Common myeloid progenitor, CD34-positive (primary cell): ENCODE results near the gene SLC35G1.

ENCODE experiments used
- CTCF ChIA-PET: fragments of 350-600 bp; sonication (Branson Sonifier 250); formaldehyde crosslinking; loops from one replicate; lab custom pipeline; 2021; ENCODE audit warnings: antibody characterized with exemption; lab: Charles Lee
- POLR2A ChIA-PET: fragments of 350-600 bp; sonication (Branson Sonifier 250); formaldehyde crosslinking; loops from one replicate; lab custom pipeline; 2021; ENCODE audit warnings: antibody characterized with exemption; lab: Charles Lee
- DNase-seq, 3 donors: peaks; one replicate each; pipeline versions ENCODE4 v3.0.0 to v3.0.0-alpha.2; 2013
- H3K27ac ChIP-seq, 2 experiments: 1 replicate in 1 of 2; 2 replicates in 1 of 2; pipeline ENCODE4 v1.7.0; 2013; ENCODE audit warnings: inconsistent platforms in 2 of 2, low read length in 2 of 2, mild to moderate bottlenecking in 2 of 2, low read depth in 1 of 2, moderate library complexity in 1 of 2; ENCODE audit not compliant: severe bottlenecking in 2 of 2, insufficient read depth in 1 of 2, poor library complexity in 1 of 2
- H3K27me3 ChIP-seq, 5 experiments: replicated peaks in 2 of 5; 1 replicate in 3 of 5; 2 replicates in 2 of 5; pipeline versions ENCODE4 v1.6.1 to v1.7.0; 2013; ENCODE audit warnings: low read length in 4 of 5, mild to moderate bottlenecking in 2 of 5, moderate library complexity in 2 of 5, inconsistent platforms in 1 of 5; ENCODE audit not compliant: insufficient read depth in 5 of 5, control insufficient read depth in 4 of 5
- H3K36me3 ChIP-seq, 4 experiments: 1 replicate in 2 of 4; 2 replicates in 2 of 4; pipeline versions ENCODE4 v1.6.1 to v1.7.0; 2013; ENCODE audit warnings: low read length in 3 of 4, control low read depth in 1 of 4, mild to moderate bottlenecking in 1 of 4; ENCODE audit not compliant: control insufficient read depth in 4 of 4, insufficient read depth in 4 of 4
- H3K4me1 ChIP-seq, 4 experiments: 1 replicate in 3 of 4; 2 replicates in 1 of 4; pipeline versions ENCODE4 v1.6.1 to v1.7.1; 2013; ENCODE audit warnings: low read length in 3 of 4, mild to moderate bottlenecking in 3 of 4, control low read depth in 1 of 4, inconsistent platforms in 1 of 4, moderate library complexity in 1 of 4; ENCODE audit not compliant: control insufficient read depth in 4 of 4, insufficient read depth in 4 of 4; ENCODE audit errors: control extremely low read depth in 1 of 4
- H3K4me3 ChIP-seq, 7 experiments: 1 replicate in 4 of 7; 2 replicates in 3 of 7; pipeline versions ENCODE4 v1.5.1 to v1.7.0; 2013; ENCODE audit warnings: mild to moderate bottlenecking in 7 of 7, low read length in 6 of 7, moderate library complexity in 6 of 7, inconsistent platforms in 2 of 7, low read depth in 2 of 7, control low read depth in 1 of 7; ENCODE audit not compliant: insufficient read depth in 4 of 7, control insufficient read depth in 1 of 7; ENCODE audit errors: extremely low read depth in 1 of 7
- H3K9me3 ChIP-seq, 5 experiments: 1 replicate in 4 of 5; 2 replicates in 1 of 5; pipeline versions ENCODE4 v1.6.1 to v1.7.1; 2013; ENCODE audit warnings: low read length in 4 of 5, mild to moderate bottlenecking in 2 of 5, inconsistent platforms in 1 of 5, low read depth in 1 of 5, moderate library complexity in 1 of 5; ENCODE audit not compliant: control insufficient read depth in 4 of 5, insufficient read depth in 2 of 5; ENCODE audit errors: control extremely low read depth in 1 of 5
- WGBS: methylation state at CpG from one replicate; pipeline ENCODE4 v1.1.5; 2013; ENCODE audit not compliant: insufficient coverage; 5-methylcytosine and 5-hydroxymethylcytosine counted together

Gene SLC35G1

GRCh38 chr10:93917821-93918220, 24.0 kb downstream of the SLC35G1 start:
- Histone ChIP-seq H3K4me3 (no peak overlapping the region), H3K9me3 (no peaks in the 10 kb centered on the region), H3K36me3 (peaks cover 0 to 2% (median 0%) of the 10 kb centered on the region in 4 experiments), H3K4me1 (no peaks in the 10 kb centered on the region), H3K27ac (no peak overlapping the region), H3K27me3 (no peaks in the 10 kb centered on the region)
- no peak for DNase-seq
- CTCF ChIA-PET, result interaction anchor here (0.6 to 2.4 kb wide), 4 partner anchors 10 to 63 kb away, joined by 3 to 12 read pairs (median 4); no protein-coding TSS in a partner anchor
- POLR2A ChIA-PET, result no interaction called here
- 100% methylated on average over 2 of the region's 2 CpGs for WGBS

- Histone ChIP-seq H3K4me1 (no peaks in the 10 kb centered on the region), H3K9me3 (no peaks in the 10 kb centered on the region), H3K36me3 (no peaks in the 10 kb centered on the region), H3K4me3 (no peak overlapping the region), H3K27ac (no peak overlapping the region), H3K27me3 (no peaks in the 10 kb centered on the region)
- 91% methylated on average over 5 of the region's 7 CpGs for WGBS
- POLR2A ChIA-PET, result interaction anchor here (0.6 kb wide), 1 partner anchor 523 kb away, joined by 4 read pairs; no protein-coding TSS in a partner anchor
- CTCF ChIA-PET, result interaction anchor here (0.9 to 1.3 kb wide), 5 partner anchors 17 to 399 kb away, joined by 3 to 6 read pairs (median 5); no protein-coding TSS in a partner anchor
- peak; percentile 5 to 23 (median 9) for DNase-seq
Observed at GRCh38 chr10:93921338-93921737, 27.6 kb downstream of the SLC35G1 start.

GRCh38 chr10:93926613-93927012, 32.8 kb downstream of the SLC35G1 start:
- Histone ChIP-seq H3K36me3 (no peaks in the 10 kb centered on the region), H3K9me3 (peaks cover 0 to 6% (median 0%) of the 10 kb centered on the region in 5 experiments), H3K27me3 (no peaks in the 10 kb centered on the region), H3K27ac (no peak overlapping the region), H3K4me1 (no peaks in the 10 kb centered on the region), H3K4me3 (no peak overlapping the region)
- POLR2A ChIA-PET, result no interaction called here
- CTCF ChIA-PET, result no interaction called here
- WGBS, result no CpG with 5 or more reads among the region's 1 CpG
- DNase-seq, result no peak

- ChIA-PET CTCF (no interaction called here), POLR2A (no interaction called here)
- Histone ChIP-seq H3K4me1 (no peaks in the 10 kb centered on the region), H3K4me3 (no peak overlapping the region), H3K9me3 (peaks cover 0 to 2% (median 0%) of the 10 kb centered on the region in 5 experiments), H3K36me3 (no peaks in the 10 kb centered on the region), H3K27ac (no peak overlapping the region), H3K27me3 (peaks cover 0 to 2% (median 0%) of the 10 kb centered on the region in 5 experiments)
- no peak for DNase-seq
- no CpG with 5 or more reads among the region's 1 CpG for WGBS
Observed at GRCh38 chr10:93938140-93938539, 44.4 kb downstream of the SLC35G1 start.

GRCh38 chr10:93940881-93941280, 47.1 kb downstream of the SLC35G1 start:
- 100% methylated on average over 1 of the region's 6 CpGs for WGBS
- no peak for DNase-seq
- H3K4me1 ChIP-seq, result no peaks in the 10 kb centered on the region
- CTCF ChIA-PET, result no interaction called here
- peaks cover 0 to 2% (median 0%) of the 10 kb centered on the region in 5 experiments for H3K27me3 ChIP-seq
- POLR2A ChIA-PET, result no interaction called here
- H3K27ac ChIP-seq, result no peak overlapping the region
- H3K4me3 ChIP-seq, result no peak overlapping the region
- H3K36me3 ChIP-seq, result no peaks in the 10 kb centered on the region
- H3K9me3 ChIP-seq, result no peaks in the 10 kb centered on the region

- WGBS, result 94% methylated on average over 3 of the region's 7 CpGs
- POLR2A ChIA-PET, result no interaction called here
- Histone ChIP-seq H3K4me1 (no peaks in the 10 kb centered on the region), H3K36me3 (no peaks in the 10 kb centered on the region), H3K27ac (no peak overlapping the region), H3K9me3 (no peaks in the 10 kb centered on the region), H3K4me3 (no peak overlapping the region), H3K27me3 (peaks cover 0 to 2% (median 0%) of the 10 kb centered on the region in 5 experiments)
- CTCF ChIA-PET, result no interaction called here
- no peak for DNase-seq
Observed at GRCh38 chr10:93941606-93942005, 47.8 kb downstream of the SLC35G1 start.

GRCh38 chr10:93945819-93946218, 52.0 kb downstream of the SLC35G1 start:
- Histone ChIP-seq H3K9me3 (no peaks in the 10 kb centered on the region), H3K4me1 (no peaks in the 10 kb centered on the region), H3K4me3 (no peak overlapping the region), H3K27me3 (peaks cover 0 to 2% (median 0%) of the 10 kb centered on the region in 5 experiments), H3K36me3 (no peaks in the 10 kb centered on the region), H3K27ac (no peak overlapping the region)
- DNase-seq, result no peak
- CTCF ChIA-PET, result interaction anchor here (0.6 kb wide), 1 partner anchor 189 kb away, joined by 3 read pairs; no protein-coding TSS in a partner anchor
- 100% methylated on average over 3 of the region's 4 CpGs for WGBS
- POLR2A ChIA-PET, result no interaction called here
